RWPE1 (cell line): ENCODE data around the gene CHST11.

Experiments used
- CTCF ChIA-PET: fragments of 350-600 bp; sonication (Branson Sonifier 250); formaldehyde crosslinking; extraction: SDS; loops from one replicate; lab custom pipeline; 2021; lab: Yijun Ruan, JAX
- POLR2A ChIA-PET: fragments of 400-600 bp; formaldehyde crosslinking; extraction: SDS; loops from one replicate; lab custom pipeline; 2020; ENCODE audit warnings: antibody characterized with exemption; ENCODE audit not compliant: low non-redundant PET; lab: Yijun Ruan, JAX
- DNase-seq: peaks from one replicate; pipeline ENCODE4 v3.0.0; 2012; ENCODE audit warnings: low spot score
- H3K27ac ChIP-seq: fragments of 450-650 bp; 2 replicates; pipeline ENCODE4 v1.5.1; 2017
- CTCF ChIP-seq: fragments of 450-650 bp; conservative IDR thresholded peaks from 2 replicates; pipeline ENCODE4 v1.5.1; 2017; ENCODE audit warnings: low read depth, mild to moderate bottlenecking

The CHST11 gene

GRCh38 chr12:104727726-104728465 lies 271.1 kb downstream of the CHST11 start:
- no peak for TF ChIP-seq CTCF
- POLR2A ChIA-PET: no interaction called here
- DNase-seq: no peak
- H3K27ac ChIP-seq: no peak overlapping the region
- CTCF ChIA-PET: no interaction called here

DNA sequence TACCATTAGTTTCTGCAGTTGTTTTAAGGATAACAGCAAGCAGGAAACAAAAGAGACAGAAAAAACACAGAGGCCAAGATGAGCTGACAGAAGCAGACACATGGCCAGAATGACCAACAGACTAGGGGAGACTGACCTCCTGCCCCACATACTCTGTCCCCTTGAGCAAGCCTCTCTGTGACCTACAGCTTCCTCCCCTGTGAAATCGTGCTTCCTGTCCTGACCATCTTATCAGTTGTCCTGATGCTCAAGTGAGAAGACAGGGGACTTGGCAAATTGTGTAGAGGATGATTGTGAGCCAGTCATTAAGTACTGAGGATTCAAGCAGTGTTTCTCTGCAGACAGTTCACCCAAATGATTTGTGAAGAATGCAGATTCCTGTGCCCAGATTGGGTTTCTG lies 272.3 kb downstream of the CHST11 start:
- no peak overlapping the region for H3K27ac ChIP-seq
- CTCF ChIA-PET: interaction anchor here (0.6 kb wide), 1 partner anchor 84 kb away, joined by 3 read pairs; no protein-coding TSS in a partner anchor
- POLR2A ChIA-PET: interaction anchor here (0.6 kb wide), 1 partner anchor 11 kb away, joined by 3 read pairs; no protein-coding TSS in a partner anchor
- no peak for DNase-seq
- no peak for TF ChIP-seq CTCF

- POLR2A ChIA-PET: interaction anchor here (0.6 kb wide), 1 partner anchor 11 kb away, joined by 3 read pairs; no protein-coding TSS in a partner anchor
- no peak overlapping the region for H3K27ac ChIP-seq
- CTCF ChIA-PET: interaction anchor here (0.6 kb wide), 1 partner anchor 83 kb away, joined by 3 read pairs; no protein-coding TSS in a partner anchor
- TF ChIP-seq CTCF: no peak
- no peak for DNase-seq
These were observed 273.1 kb downstream of the CHST11 start for GRCh38 chr12:104729610-104730446.

DNA sequence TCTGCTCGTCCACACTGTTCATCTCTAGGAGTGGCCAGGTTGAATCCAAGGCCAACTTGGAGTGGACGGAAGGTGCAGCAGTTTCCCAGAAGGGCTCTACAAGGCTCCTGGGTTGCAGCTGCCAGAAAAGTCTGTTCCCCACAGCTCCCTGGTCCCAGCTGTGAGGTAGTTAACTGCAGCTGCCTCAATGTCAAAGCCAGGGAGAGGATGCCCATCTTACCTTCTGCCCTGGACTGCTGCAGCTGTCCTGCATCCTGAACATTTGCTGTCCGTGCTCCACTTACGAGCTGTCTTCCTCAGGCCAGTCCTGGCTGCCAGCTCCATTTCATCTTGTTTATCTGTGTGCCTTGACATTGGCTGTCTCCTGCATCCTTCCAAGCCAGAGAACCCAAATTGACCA lies 274.0 kb downstream of the CHST11 start:
- no peak overlapping the region for H3K27ac ChIP-seq
- no peak for DNase-seq
- POLR2A ChIA-PET: no interaction called here
- CTCF ChIA-PET: no interaction called here
- TF ChIP-seq CTCF: no peak

DNA sequence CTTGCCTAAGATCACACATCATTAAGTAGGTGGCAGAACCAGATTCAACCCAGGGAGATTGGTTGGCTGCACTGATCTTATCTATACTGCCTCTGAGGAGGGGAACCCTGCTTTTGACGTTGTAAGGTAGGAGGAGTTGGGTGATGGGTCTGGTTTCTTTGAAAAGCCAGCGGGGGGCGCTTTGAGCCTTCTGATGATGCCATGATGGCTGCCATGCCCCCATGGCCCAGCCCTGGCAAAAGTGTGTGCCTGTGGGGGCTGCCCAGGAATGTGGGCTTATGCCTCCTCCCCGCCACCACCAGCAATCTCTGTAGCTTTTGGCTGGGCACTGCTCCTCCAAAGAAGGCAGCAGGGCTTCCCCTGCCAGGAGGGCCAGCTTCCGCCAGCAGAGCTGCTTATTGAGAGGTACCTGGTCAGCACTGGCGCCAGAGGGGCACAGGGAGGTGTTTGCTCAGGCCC lies 277.0 kb downstream of the CHST11 start:
- ChIA-PET CTCF (no interaction called here), POLR2A (no interaction called here)
- H3K27ac ChIP-seq: no peak overlapping the region
- TF ChIP-seq CTCF: no peak
- no peak for DNase-seq

- no peak for TF ChIP-seq CTCF
- ChIA-PET POLR2A (no interaction called here), CTCF (interaction anchor here (0.6 kb wide), 1 partner anchor 93 kb away, joined by 3 read pairs; no protein-coding TSS in a partner anchor)
- no peak for DNase-seq
- no peak overlapping the region for H3K27ac ChIP-seq
These were observed 277.9 kb downstream of the CHST11 start for GRCh38 chr12:104734541-104735095.
